Stomach (tissue), 9 donors: ENCODE results near the gene NCAM1. TPM values are rescaled to one million over a fixed set of nuclear protein-coding genes. Genes with fewer than 3 reads are reported as not detected.

Experiments used
- DNase-seq, 2 donors: peaks; one replicate each; pipeline versions ENCODE4 v3.0.0 to v3.0.0-alpha.2; 2013 to 2019
- H3K27ac ChIP-seq, 5 donors: fragments of 200-600 bp in 4 of 5; sonication (generic) in 4 of 5; one replicate each; pipeline ENCODE4 v1.5.1; 2013 to 2019; ENCODE audit warnings: mild to moderate bottlenecking in 1 of 5, moderate library complexity in 1 of 5
- H3K27me3 ChIP-seq, 3 donors: fragments of 200-600 bp; sonication (generic); one replicate each; pipeline ENCODE4 v1.5.1; 2017 to 2019; ENCODE audit warnings: mixed run types in 1 of 3
- H3K36me3 ChIP-seq, 4 donors: fragments of 200-600 bp; sonication (generic); 1 replicate in 3 of 4; 2 replicates in 1 of 4; pipeline ENCODE4 v1.5.1; 2016 to 2019
- H3K4me1 ChIP-seq, 4 donors: fragments of 200-600 bp; sonication (generic); one replicate each; pipeline ENCODE4 v1.5.1; 2016 to 2019
- H3K4me3 ChIP-seq, 4 donors: fragments of 200-600 bp; sonication (generic) in 3 of 4; one replicate each; pipeline ENCODE4 v1.5.1; 2016 to 2019; ENCODE audit warnings: mild to moderate bottlenecking in 1 of 4
- H3K9me3 ChIP-seq, 4 donors: fragments of 200-600 bp; sonication (generic); one replicate each; pipeline ENCODE4 v1.5.1; 2016 to 2019
- CTCF ChIP-seq, 7 experiments: fragments of 450-650 bp in 4 of 7; fragments of 200-600 bp in 3 of 7; sonication (generic) in 3 of 7; IDR thresholded peaks; one replicate each; pipeline ENCODE4 v1.5.1; 2016 to 2019; ENCODE audit warnings: antibody characterized with exemption in 7 of 7, control low read depth in 2 of 7, mild to moderate bottlenecking in 1 of 7
- EP300 ChIP-seq: sonication (generic); formaldehyde crosslinking; IDR thresholded peaks from one replicate; pipeline ENCODE4 v1.6.1; 2017; ENCODE audit warnings: antibody characterized with exemption
- POLR2A ChIP-seq, 4 donors: fragments of 450-650 bp; IDR thresholded peaks; one replicate each; pipeline ENCODE4 v1.6.1; 2016; ENCODE audit warnings: antibody characterized with exemption in 4 of 4, control low read depth in 2 of 4, mild to moderate bottlenecking in 1 of 4, moderate library complexity in 1 of 4
- POLR2AphosphoS5 ChIP-seq, 3 donors: sonication (generic); formaldehyde crosslinking; IDR thresholded peaks; one replicate each; pipeline ENCODE4 v1.6.1; 2016; ENCODE audit warnings: antibody characterized with exemption in 3 of 3
- WGBS, 5 donors: extraction: QIAGEN DNeasy Blood & Tissue Kit in 3 of 5; methylation state at CpG; one replicate each; pipeline versions ENCODE4 v1.1.5 to v1.1.7; 2013 to 2018; 5-methylcytosine and 5-hydroxymethylcytosine counted together
- intact Hi-C: fragments of 100-400 bp; cut with DNase I; formaldehyde crosslinking; loops from one replicate; pipeline ENCODE4 v1.15.1; 2023; ENCODE audit warnings: low total_unique reads
- polyA plus RNA-seq, 3 donors: library from polyadenylated mRNA; stranded (reverse); fragments of 200-250 nt; gene quantifications; one replicate each; pipeline ENCODE4 v1.2.3, GENCODE V29; 2013
- total RNA-seq, 5 donors: library from RNA; depleted of rRNA; stranded (reverse); fragments of >200 nt; gene quantifications; one replicate each; pipeline versions ENCODE4 v1.1.0 to v1.2.3, GENCODE V29; 2014 to 2016
- donor health status: healthy with polysubstance abuse.
- donor health status: Bipolar disorder and iron deficiency.
- donor health status: healthy.

Gene NCAM1
- total and polyA plus RNA-seq, 8 donors = 5.7 to 84.8 (median 28.9) TPM

DNA sequence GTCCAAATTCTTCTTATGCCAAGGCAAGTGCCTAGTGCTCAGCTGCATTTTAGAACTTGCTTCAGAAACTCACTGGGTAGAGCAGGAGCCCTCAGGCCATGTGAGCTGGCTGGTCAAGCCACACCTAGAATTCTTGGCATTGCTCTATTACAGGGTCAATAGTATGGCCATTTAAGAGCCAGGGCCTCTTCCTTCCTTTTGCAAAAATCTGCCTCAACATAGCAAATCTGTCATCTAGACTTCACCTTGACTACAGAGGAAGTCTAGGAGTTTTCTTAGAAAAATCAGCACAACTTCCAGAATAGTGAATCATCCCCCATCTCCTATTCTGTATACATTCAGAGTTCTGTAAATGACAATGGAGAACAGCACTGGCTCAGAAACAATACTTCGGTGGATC is 241.2 kb downstream of the NCAM1 start:
- 69 to 97% (median 87%) methylated on average over 1 of the region's 1 CpG for WGBS, 5 donors
- H3K4me1 ChIP-seq = peaks cover 0 to 8% (median 0%) of the 10 kb centered on the region in 4 donors
- no peak overlapping the region for H3K4me3 ChIP-seq
- DNase-seq = no peak
- H3K27ac ChIP-seq = no peak overlapping the region
- H3K9me3 ChIP-seq = no peaks in the 10 kb centered on the region
- intact Hi-C loops = no loop called here
- TF ChIP-seq POLR2AphosphoS5 (IDR thresholded peaks at IDR 0.05) (no peak), EP300 (no peak), CTCF (IDR thresholded peaks at IDR 0.05) (no peak), POLR2A (IDR thresholded peaks at IDR 0.05) (no peak)
- H3K27me3 ChIP-seq = no peaks in the 10 kb centered on the region
- peaks cover 0 to 25% (median 2%) of the 10 kb centered on the region in 4 donors for H3K36me3 ChIP-seq

- no peak overlapping the region for H3K4me3 ChIP-seq
- no peak for TF ChIP-seq POLR2A (IDR thresholded peaks at IDR 0.05)
- H3K4me1 ChIP-seq = peaks cover 0 to 8% (median 0%) of the 10 kb centered on the region in 4 donors
- no peak for DNase-seq
- H3K27ac ChIP-seq = no peak overlapping the region
- peaks cover 0 to 33% (median 9%) of the 10 kb centered on the region in 4 donors for H3K36me3 ChIP-seq
- intact Hi-C loops = no loop called here
- H3K9me3 ChIP-seq = no peaks in the 10 kb centered on the region
- WGBS, 5 donors = 92 to 94% (median 94%) methylated on average over 17 of the region's 17 CpGs
- H3K27me3 ChIP-seq = no peaks in the 10 kb centered on the region
These were observed 242.0 kb downstream of the NCAM1 start for GRCh38 chr11:113203141-113203753.

DNA sequence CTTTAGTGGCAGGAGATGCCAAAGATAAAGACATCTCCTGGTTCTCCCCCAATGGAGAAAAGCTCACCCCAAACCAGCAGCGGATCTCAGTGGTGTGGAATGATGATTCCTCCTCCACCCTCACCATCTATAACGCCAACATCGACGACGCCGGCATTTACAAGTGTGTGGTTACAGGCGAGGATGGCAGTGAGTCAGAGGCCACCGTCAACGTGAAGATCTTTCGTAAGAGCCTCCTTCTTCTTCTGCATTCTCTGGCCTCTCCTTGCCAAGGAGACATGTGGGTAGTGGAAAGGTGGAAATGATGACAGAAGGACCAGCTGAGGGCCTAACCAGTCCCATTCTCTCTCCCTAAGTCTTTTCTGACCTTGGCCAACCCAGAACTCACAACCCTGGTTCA is 243.1 kb downstream of the NCAM1 start:
- Histone ChIP-seq H3K4me3 (no peak overlapping the region), H3K27ac (no peak overlapping the region), H3K9me3 (no peaks in the 10 kb centered on the region), H3K36me3 (peaks cover 0 to 43% (median 14%) of the 10 kb centered on the region in 4 donors), H3K27me3 (no peaks in the 10 kb centered on the region), H3K4me1 (peaks cover 0 to under 1% (median 0%) of the 10 kb centered on the region in 4 donors)
- no peak for DNase-seq
- TF ChIP-seq POLR2AphosphoS5 (IDR thresholded peaks at IDR 0.05) (no peak), POLR2A (IDR thresholded peaks at IDR 0.05) (no peak), CTCF (IDR thresholded peaks at IDR 0.05) (no peak), EP300 (no peak)
- 83 to 94% (median 93%) methylated on average over 10 of the region's 10 CpGs for WGBS, 5 donors
- intact Hi-C loops = no loop called here

DNA sequence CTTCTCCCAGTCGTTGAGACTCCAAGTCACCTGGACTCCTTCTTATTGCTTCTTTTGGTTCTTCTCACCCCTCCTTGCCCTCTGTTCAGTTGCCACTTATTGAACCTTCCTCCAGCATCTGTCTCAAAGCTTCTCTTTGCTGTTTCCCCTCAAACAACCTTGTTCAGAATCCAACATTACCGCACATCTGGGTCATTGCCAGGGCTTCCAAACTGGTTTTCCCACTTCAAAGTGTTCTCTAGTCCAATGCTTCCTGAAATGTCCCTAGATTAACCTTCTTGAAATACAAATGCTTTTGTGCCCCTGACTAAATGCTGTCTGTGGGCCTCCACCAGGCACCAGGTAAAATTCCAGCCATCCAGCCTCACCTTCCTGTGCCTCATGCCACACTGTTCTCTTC is 252.3 kb downstream of the NCAM1 start:
- intact Hi-C loops = no loop called here
- DNase-seq = peak in 1 of 2 donors; percentile 52
- Histone ChIP-seq H3K27ac (no peak overlapping the region), H3K4me1 (no peaks in the 10 kb centered on the region), H3K9me3 (no peaks in the 10 kb centered on the region), H3K36me3 (peaks cover 0 to 46% (median 4%) of the 10 kb centered on the region in 4 donors), H3K27me3 (no peaks in the 10 kb centered on the region), H3K4me3 (no peak overlapping the region)
- TF ChIP-seq EP300 (no peak), POLR2AphosphoS5 (IDR thresholded peaks at IDR 0.05) (no peak), POLR2A (IDR thresholded peaks at IDR 0.05) (no peak), CTCF (IDR thresholded peaks at IDR 0.05) (no peak)
- WGBS, 5 donors = 43 to 67% (median 55%) methylated on average over 2 of the region's 2 CpGs

GRCh38 chr11:113222241-113222640 is 261.0 kb downstream of the NCAM1 start:
- Histone ChIP-seq H3K4me1 (no peaks in the 10 kb centered on the region), H3K4me3 (no peak overlapping the region), H3K9me3 (peaks cover 0 to 6% (median 0%) of the 10 kb centered on the region in 4 donors), H3K36me3 (peaks cover 0 to 30% (median 4%) of the 10 kb centered on the region in 4 donors), H3K27ac (no peak overlapping the region), H3K27me3 (no peaks in the 10 kb centered on the region)
- DNase-seq = no peak
- TF ChIP-seq CTCF (IDR thresholded peaks at IDR 0.05) = no peak
- no peak for TF ChIP-seq POLR2AphosphoS5 (IDR thresholded peaks at IDR 0.05)
- TF ChIP-seq EP300 = no peak
- no peak for TF ChIP-seq POLR2A (IDR thresholded peaks at IDR 0.05)
- intact Hi-C loops = no loop called here
- 79 to 92% (median 91%) methylated on average over 2 of the region's 2 CpGs for WGBS, 5 donors
